Measurements from ENCODE around the gene FAAH. TPM values are rescaled to one million over a fixed set of nuclear protein-coding genes. Genes with fewer than 3 reads are reported as not detected.

The FAAH gene
- polyA plus RNA-seq, 3 donors: 11.5 to 47.1 (median 11.5) TPM

- no peaks in the 10 kb centered on the region for H3K27me3 ChIP-seq (ENCODE audit: control insufficient read depth in 2 of 2, insufficient read depth in 2 of 2, low read length in 2 of 2)
- H3K27ac ChIP-seq (ENCODE audit: low read depth in 1 of 2, low read length in 2 of 2): no peak overlapping the region
- peaks cover 25 to 33% of the 10 kb centered on the region in 2 donors for H3K36me3 ChIP-seq (replicated peaks in 1 of 2; ENCODE audit: control insufficient read depth in 1 of 2, insufficient read depth in 2 of 2, low read length in 2 of 2)
- no CpG with 5 or more reads among the region's 2 CpGs for WGBS (ENCODE audit: insufficient coverage)
- Mint-ChIP-seq H3K9me3 (peaks cover 0 to 2% (median 0%) of the 10 kb centered on the region in 7 donors), H3K27ac (peak overlapping the region in 2 of 7 donors; percentile 2 to 18), H3K36me3 (peaks cover 29 to 30% of the 10 kb centered on the region in 2 donors), H3K27me3 (ENCODE audit: low read depth in 3 of 3) (no peaks in the 10 kb centered on the region), H3K4me3 (no peak overlapping the region), H3K4me1 (peaks cover 48% of the 10 kb centered on the region)
- TF ChIP-seq CTCF (IDR thresholded peaks at IDR 0.05): no peak
- no peak for DNase-seq
- H3K79me2 ChIP-seq (ENCODE audit: insufficient read depth, low read length): no peaks in the 10 kb centered on the region
- H4K20me1 ChIP-seq (ENCODE audit: insufficient read depth, low read length): no peaks in the 10 kb centered on the region
- peaks cover 47 to 50% of the 10 kb centered on the region in 2 donors for H3K4me1 ChIP-seq (ENCODE audit: control insufficient read depth in 1 of 2, insufficient read depth in 2 of 2, low read length in 2 of 2)
- no peak overlapping the region for H3K4me3 ChIP-seq (replicated peaks in 1 of 3; ENCODE audit: low read depth in 2 of 3, low read length in 3 of 3)
- no peaks in the 10 kb centered on the region for H3K9me3 ChIP-seq (replicated peaks in 1 of 2; ENCODE audit: control insufficient read depth in 1 of 2, insufficient read depth in 1 of 2, low read length in 2 of 2)
- H3K9ac ChIP-seq (ENCODE audit: insufficient read depth, low read length, poor library complexity, severe bottlenecking): no peak overlapping the region
- no peak overlapping the region for H2AFZ ChIP-seq (ENCODE audit: insufficient read depth, low read depth, low read length, poor library complexity, severe bottlenecking)
- intact Hi-C loops (cut with micrococcal nuclease): loop anchor here in 1 of 2 donors (5.0 kb wide), 1 partner anchor 34 kb away; no protein-coding TSS in a partner anchor
- no peak overlapping the region for H3K4me2 ChIP-seq (replicated peaks; ENCODE audit: extremely low read depth, low read length, poor library complexity, severe bottlenecking)
These were observed 25.3 kb upstream of the FAAH start for GRCh38 chr1:46368791-46369190.

GRCh38 chr1:46369542-46370213, 24.4 kb upstream of the FAAH start:
- H3K79me2 ChIP-seq (ENCODE audit: insufficient read depth, low read length): no peaks in the 10 kb centered on the region
- H3K9me3 ChIP-seq (replicated peaks in 1 of 2; ENCODE audit: control insufficient read depth in 1 of 2, insufficient read depth in 1 of 2, low read length in 2 of 2): no peaks in the 10 kb centered on the region
- DNase-seq: peak in 2 of 3 donors; percentile 32 to 36
- H3K27ac ChIP-seq (ENCODE audit: low read depth in 1 of 2, low read length in 2 of 2): peak overlapping the region; percentile 32 to 67
- H4K20me1 ChIP-seq (ENCODE audit: insufficient read depth, low read length): no peaks in the 10 kb centered on the region
- Mint-ChIP-seq H3K36me3 (peaks cover 25 to 28% of the 10 kb centered on the region in 2 donors), H3K9me3 (peaks cover 0 to 2% (median 0%) of the 10 kb centered on the region in 7 donors), H3K27ac (peak overlapping the region; percentile 79 to 95 (median 92)), H3K27me3 (ENCODE audit: low read depth in 3 of 3) (no peaks in the 10 kb centered on the region), H3K4me1 (peaks cover 51% of the 10 kb centered on the region), H3K4me3 (peak overlapping the region; percentile 33 to 59)
- no peak for TF ChIP-seq CTCF (IDR thresholded peaks at IDR 0.05)
- H3K4me2 ChIP-seq (replicated peaks; ENCODE audit: extremely low read depth, low read length, poor library complexity, severe bottlenecking): peak overlapping the region; percentile 31
- WGBS (ENCODE audit: insufficient coverage): 60% methylated on average over 3 of the region's 4 CpGs
- H3K4me3 ChIP-seq (replicated peaks in 1 of 3; ENCODE audit: low read depth in 2 of 3, low read length in 3 of 3): peak overlapping the region in 1 of 3 experiments; percentile 13
- H3K27me3 ChIP-seq (ENCODE audit: control insufficient read depth in 2 of 2, insufficient read depth in 2 of 2, low read length in 2 of 2): no peaks in the 10 kb centered on the region
- no peak overlapping the region for H2AFZ ChIP-seq (ENCODE audit: insufficient read depth, low read depth, low read length, poor library complexity, severe bottlenecking)
- H3K36me3 ChIP-seq (replicated peaks in 1 of 2; ENCODE audit: control insufficient read depth in 1 of 2, insufficient read depth in 2 of 2, low read length in 2 of 2): peaks cover 20 to 25% of the 10 kb centered on the region in 2 donors
- no peak overlapping the region for H3K9ac ChIP-seq (ENCODE audit: insufficient read depth, low read length, poor library complexity, severe bottlenecking)
- intact Hi-C loops (cut with micrococcal nuclease): loop anchor here in 1 of 2 donors (5.0 kb wide), 2 partner anchors 33 to 237 kb away; partner anchors contain the start of gene PIK3R3
- peaks cover 55 to 56% of the 10 kb centered on the region in 2 donors for H3K4me1 ChIP-seq (ENCODE audit: control insufficient read depth in 1 of 2, insufficient read depth in 2 of 2, low read length in 2 of 2)

All from CD14-positive monocyte (primary cell).